ENCODE results near the gene SCAI. TPM values are rescaled to one million over a fixed set of nuclear protein-coding genes. Genes with fewer than 3 reads are reported as not detected.
A peak's percentile ranks its signal among the peaks of the same experiment; 100 is the strongest.

SCAI gene
- total and polyA plus RNA-seq, 9 of the 15 experiments (the other 6 are each of a cell fraction or from before 2014, with no cell fraction given): 0.70 to 12.4 (median 4.2) TPM

- TF ChIP-seq KLF16 (IDR thresholded peaks at IDR 0.05) (peak; percentile 54; the same call in 1 of the 2 replicates), EP400 (IDR thresholded peaks at IDR 0.05) (peak; percentile 67), RB1 (IDR thresholded peaks at IDR 0.05; ENCODE audit: low read depth) (peak; percentile 94), POLR3G (IDR thresholded peaks at IDR 0.05; ENCODE audit: extremely low read depth, insufficient read length, insufficient replicate concordance) (no peak), CHAMP1 (IDR thresholded peaks at IDR 0.05) (no peak), ZHX1 (conservative IDR thresholded peaks at IDR 0.05; ENCODE audit: low read length) (no peak), CEBPZ (IDR thresholded peaks at IDR 0.05; ENCODE audit: borderline replicate concordance, low read depth, low read length) (peak; percentile 84; the same call in 1 of the 2 replicates), TBL1XR1 (IDR thresholded peaks at IDR 0.05; ENCODE audit: low read length in 2 of 2) (peak in 1 of 2 experiments; percentile 59; a peak in 1 of 4 replicates), ZEB2 (IDR thresholded peaks at IDR 0.05) (peak; percentile 90), TEAD1 (CRISPR knock-in tag; IDR thresholded peaks at IDR 0.05) (peak in 1 of 2 experiments; percentile 67; a peak in 1 of 4 replicates), CTBP1 (IDR thresholded peaks at IDR 0.05; ENCODE audit: borderline replicate concordance) (peak; percentile 92), ARID4B (CRISPR knock-in tag; IDR thresholded peaks at IDR 0.05) (peak; percentile 66; the same call in 1 of the 2 replicates)
These were observed at the start of gene SCAI (continued) for GRCh38 chr9:125143377-125144090.

All from K562 (cell line).